Cortex of kidney (tissue), 1 donor: Measurements from ENCODE around the gene GATAD2B.
"Not testable (repeated sequence)": the region's sequence is repeated elsewhere in the genome, so short reads cannot be mapped to it uniquely, and the experiment has no call there.

Experiments
- DNase-seq: peaks from one replicate; lab custom pipeline; 2025; lab: John Stamatoyannopoulos, UW

Gene GATAD2B

GRCh38 chr1:153778051-153778823 is 144.5 kb downstream of the GATAD2B start:
- no peak for DNase-seq

GRCh38 chr1:153777648-153778047 is 145.1 kb downstream of the GATAD2B start:
- DNase-seq: no peak

GRCh38 chr1:153776845-153777370 is 145.9 kb downstream of the GATAD2B start:
- DNase-seq: no peak

- no peak for DNase-seq
These were observed 146.4 kb downstream of the GATAD2B start for GRCh38 chr1:153776352-153776751.

- no peak for DNase-seq
These were observed 147.1 kb downstream of the GATAD2B start for GRCh38 chr1:153775458-153776327.

GRCh38 chr1:153774780-153775457 is 147.9 kb downstream of the GATAD2B start, which contains the start of gene SLC27A3:
Gene SLC27A3, plus strand, starts transcription at chr1:153775407. Its CDS starts 91 bp downstream, at chr1:153775498.
- no peak for DNase-seq

GRCh38 chr1:153774026-153774595 is 148.7 kb downstream of the GATAD2B start:
- no peak for DNase-seq

GRCh38 chr1:153773096-153773921 is 149.5 kb downstream of the GATAD2B start:
- no peak for DNase-seq

GRCh38 chr1:153771841-153772593 is 150.8 kb downstream of the GATAD2B start:
- no peak for DNase-seq

GRCh38 chr1:153771261-153771660 is 151.5 kb downstream of the GATAD2B start:
- DNase-seq: no peak

- DNase-seq: no peak
These were observed 152.0 kb downstream of the GATAD2B start for GRCh38 chr1:153770797-153771196.

- no peak for DNase-seq
These were observed 153.6 kb downstream of the GATAD2B start for GRCh38 chr1:153769221-153769620.

GRCh38 chr1:153768316-153769181 is 154.2 kb downstream of the GATAD2B start:
- DNase-seq: no peak

- no peak for DNase-seq
These were observed 155.3 kb downstream of the GATAD2B start for GRCh38 chr1:153767519-153767918.

- DNase-seq: not testable (repeated sequence)
These were observed 156.1 kb downstream of the GATAD2B start for GRCh38 chr1:153766663-153767062.

GRCh38 chr1:153764310-153764709 is 158.5 kb downstream of the GATAD2B start:
- no peak for DNase-seq

GRCh38 chr1:153763365-153764225 is 159.2 kb downstream of the GATAD2B start:
- DNase-seq: no peak

- DNase-seq: no peak
These were observed 162.3 kb downstream of the GATAD2B start for GRCh38 chr1:153760440-153760839.
